ENCODE measurements around the gene OLFML1. TPM values are rescaled to one million over a fixed set of nuclear protein-coding genes. Genes with fewer than 3 reads are reported as not detected.

The OLFML1 gene
- total and polyA plus RNA-seq, 4 experiments from 2014 or later, result not detected

DNA sequence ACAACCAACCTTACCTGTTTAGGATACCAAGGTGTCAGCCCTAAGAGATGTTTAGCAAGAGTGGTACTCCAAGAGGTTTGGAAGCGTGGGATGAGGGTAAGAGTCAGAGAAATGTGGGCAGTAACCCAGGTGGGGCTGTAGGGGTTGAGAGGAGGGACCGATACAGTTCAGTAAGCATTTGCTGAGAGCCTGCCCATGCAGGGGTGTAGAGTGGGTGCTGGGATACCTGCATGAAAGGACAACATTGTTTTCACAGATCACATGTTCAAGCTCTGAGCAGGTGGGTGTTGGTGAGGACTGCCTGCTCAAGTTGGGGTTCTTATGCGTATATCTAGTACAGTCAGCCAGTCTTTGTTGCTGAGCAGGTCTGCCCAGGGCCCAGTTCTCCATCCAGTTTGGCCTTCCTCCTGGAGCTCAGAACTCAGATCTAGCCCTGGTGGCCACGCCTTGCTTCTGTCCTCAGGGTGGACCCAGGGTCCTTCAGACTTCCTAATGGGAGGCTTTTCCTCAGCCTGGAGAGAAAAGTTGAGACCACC lies 43.3 kb downstream of the OLFML1 start:
- DNase-seq, result no peak
- H3K4me3 Mint-ChIP-seq, result peak overlapping the region in 5 of 8 donors; percentile 5 to 52 (median 32)
- intact Hi-C loops (cut with micrococcal nuclease), result loop anchor here (10.0 kb wide), 1 partner anchor 1156 kb away; the partner anchor contains the start of genes RPL27A and TRIM66

DNA sequence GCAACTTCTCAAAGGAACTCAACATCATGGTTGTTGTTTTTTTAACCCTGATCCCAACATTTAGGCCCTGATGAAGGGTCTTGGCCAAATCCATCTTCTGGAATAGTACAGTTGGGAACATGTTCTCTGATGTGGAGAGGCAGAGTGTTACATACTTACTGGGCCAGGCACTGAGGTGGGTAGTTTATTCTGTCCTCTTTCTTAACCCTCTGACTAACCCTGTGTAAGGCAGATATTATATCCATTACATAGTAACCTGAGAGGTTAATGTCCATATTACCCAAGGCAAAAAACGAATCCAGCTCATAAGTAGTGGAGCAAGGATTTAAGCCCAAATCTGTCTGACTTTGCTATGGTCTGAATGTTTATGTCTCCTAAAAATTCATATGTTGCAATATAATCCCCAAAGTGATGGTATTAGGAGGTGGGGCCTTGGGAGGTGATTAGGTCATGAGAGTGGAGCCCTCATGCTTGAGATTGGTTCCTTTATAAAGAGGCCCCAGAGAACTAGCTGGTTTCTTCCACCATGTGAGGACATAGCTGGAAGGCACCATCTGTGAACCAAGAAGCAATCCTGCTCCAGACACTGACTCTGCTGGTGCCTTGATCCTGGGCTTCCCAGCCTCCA lies 44.8 kb downstream of the OLFML1 start:
- POLR2A ChIA-PET (ENCODE audit: partially characterized antibody), result no interaction called here
- H3K4me3 Mint-ChIP-seq, result peak overlapping the region in 1 of 8 donors; percentile 22
- intact Hi-C loops (cut with micrococcal nuclease), result no loop called here

More for the DNA sequence above, 43.3 kb downstream of the OLFML1 start:
- no peaks in the 10 kb centered on the region for H3K27me3 ChIP-seq (ENCODE audit: insufficient read depth, low read length)
- CTCF ChIA-PET (ENCODE audit: partially characterized antibody), result no interaction called here
- no peak overlapping the region for H3K4me3 ChIP-seq (ENCODE audit: low read length in 2 of 2)
- Mint-ChIP-seq H3K4me1 (peaks cover 32 to 95% (median 41%) of the 10 kb centered on the region in 4 donors), H3K27me3 (no peaks in the 10 kb centered on the region), H3K27ac (peak overlapping the region; percentile 3 to 92 (median 70)), H3K9me3 (no peaks in the 10 kb centered on the region), H3K36me3 (peaks cover 0 to 3% of the 10 kb centered on the region in 2 donors)
- no peaks in the 10 kb centered on the region for H3K36me3 ChIP-seq (ENCODE audit: insufficient read depth, low read length)
- no peaks in the 10 kb centered on the region for H3K9me3 ChIP-seq (ENCODE audit: control insufficient read depth in 1 of 2, low read length in 2 of 2)
- peaks cover 75% of the 10 kb centered on the region for H3K4me1 ChIP-seq (ENCODE audit: insufficient read depth, low read length)
- no peak overlapping the region for H3K27ac ChIP-seq (ENCODE audit: low read depth, low read length)
- POLR2A ChIA-PET (ENCODE audit: partially characterized antibody), result interaction anchor here (0.7 kb wide), 1 partner anchor 1117 kb away, joined by 3 read pairs; no protein-coding TSS in a partner anchor

DNA sequence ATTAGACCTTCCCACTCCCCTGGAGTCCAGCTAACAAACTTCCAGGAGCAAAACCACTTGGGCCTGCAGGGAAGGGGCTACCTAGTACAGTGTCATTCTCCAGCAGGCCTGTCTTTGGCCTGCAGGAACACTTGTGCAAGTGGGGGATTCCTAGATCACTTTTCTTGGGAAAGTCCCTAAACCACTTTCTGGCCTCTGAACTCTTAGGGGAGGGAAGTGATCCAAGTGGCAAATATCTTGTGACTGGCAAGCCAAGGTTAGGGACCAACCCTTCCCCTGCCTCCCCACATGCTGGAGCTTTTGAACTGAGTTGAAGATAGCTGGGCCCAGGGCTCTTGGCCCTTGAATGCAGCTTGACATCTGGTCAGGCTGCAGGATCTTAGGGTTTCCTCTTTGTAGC lies 45.7 kb downstream of the OLFML1 start:
- intact Hi-C loops (cut with micrococcal nuclease), result no loop called here
- POLR2A ChIA-PET (ENCODE audit: partially characterized antibody), result no interaction called here
- no peaks in the 10 kb centered on the region for H3K9me3 Mint-ChIP-seq
- no peak for DNase-seq
- H3K27me3 ChIP-seq (ENCODE audit: insufficient read depth, low read length), result no peaks in the 10 kb centered on the region
- no peaks in the 10 kb centered on the region for H3K36me3 Mint-ChIP-seq
- CTCF ChIA-PET (ENCODE audit: partially characterized antibody), result interaction anchor here (0.9 to 1.2 kb wide), 2 partner anchors 9 to 18 kb away, joined by 3 to 6 read pairs; partner anchors contain the start of gene PPFIBP2
- H3K27me3 Mint-ChIP-seq, result no peaks in the 10 kb centered on the region
- peak overlapping the region in 3 of 7 donors; percentile 10 to 78 (median 62) for H3K27ac Mint-ChIP-seq
- no peaks in the 10 kb centered on the region for H3K9me3 ChIP-seq (ENCODE audit: control insufficient read depth in 1 of 2, low read length in 2 of 2)
- no peak overlapping the region for H3K4me3 ChIP-seq (ENCODE audit: low read length in 2 of 2)
- no peak overlapping the region for H3K27ac ChIP-seq (ENCODE audit: low read depth, low read length)
- peaks cover 28 to 94% (median 46%) of the 10 kb centered on the region in 4 donors for H3K4me1 Mint-ChIP-seq
- peaks cover 51% of the 10 kb centered on the region for H3K4me1 ChIP-seq (ENCODE audit: insufficient read depth, low read length)
- no peak overlapping the region for H3K4me3 Mint-ChIP-seq
- no peaks in the 10 kb centered on the region for H3K36me3 ChIP-seq (ENCODE audit: insufficient read depth, low read length)

More for the DNA sequence above, 44.8 kb downstream of the OLFML1 start:
- no peak for DNase-seq
- no peaks in the 10 kb centered on the region for H3K27me3 Mint-ChIP-seq
- no peak overlapping the region for H3K27ac ChIP-seq (ENCODE audit: low read depth, low read length)
- peaks cover 32 to 94% (median 43%) of the 10 kb centered on the region in 4 donors for H3K4me1 Mint-ChIP-seq
- H3K9me3 ChIP-seq (ENCODE audit: control insufficient read depth in 1 of 2, low read length in 2 of 2), result no peaks in the 10 kb centered on the region
- H3K36me3 ChIP-seq (ENCODE audit: insufficient read depth, low read length), result no peaks in the 10 kb centered on the region
- H3K27ac Mint-ChIP-seq, result peak overlapping the region in 3 of 7 donors; percentile 44 to 88 (median 53)
- CTCF ChIA-PET (ENCODE audit: partially characterized antibody), result interaction anchor here (0.9 to 1.6 kb wide), 3 partner anchors 8 to 17 kb away, joined by 3 to 6 read pairs (median 4); partner anchors contain the start of gene PPFIBP2
- no peaks in the 10 kb centered on the region for H3K9me3 Mint-ChIP-seq
- H3K36me3 Mint-ChIP-seq, result no peaks in the 10 kb centered on the region
- H3K4me3 ChIP-seq (ENCODE audit: low read length in 2 of 2), result no peak overlapping the region
- H3K27me3 ChIP-seq (ENCODE audit: insufficient read depth, low read length), result no peaks in the 10 kb centered on the region
- H3K4me1 ChIP-seq (ENCODE audit: insufficient read depth, low read length), result peaks cover 60% of the 10 kb centered on the region

DNA sequence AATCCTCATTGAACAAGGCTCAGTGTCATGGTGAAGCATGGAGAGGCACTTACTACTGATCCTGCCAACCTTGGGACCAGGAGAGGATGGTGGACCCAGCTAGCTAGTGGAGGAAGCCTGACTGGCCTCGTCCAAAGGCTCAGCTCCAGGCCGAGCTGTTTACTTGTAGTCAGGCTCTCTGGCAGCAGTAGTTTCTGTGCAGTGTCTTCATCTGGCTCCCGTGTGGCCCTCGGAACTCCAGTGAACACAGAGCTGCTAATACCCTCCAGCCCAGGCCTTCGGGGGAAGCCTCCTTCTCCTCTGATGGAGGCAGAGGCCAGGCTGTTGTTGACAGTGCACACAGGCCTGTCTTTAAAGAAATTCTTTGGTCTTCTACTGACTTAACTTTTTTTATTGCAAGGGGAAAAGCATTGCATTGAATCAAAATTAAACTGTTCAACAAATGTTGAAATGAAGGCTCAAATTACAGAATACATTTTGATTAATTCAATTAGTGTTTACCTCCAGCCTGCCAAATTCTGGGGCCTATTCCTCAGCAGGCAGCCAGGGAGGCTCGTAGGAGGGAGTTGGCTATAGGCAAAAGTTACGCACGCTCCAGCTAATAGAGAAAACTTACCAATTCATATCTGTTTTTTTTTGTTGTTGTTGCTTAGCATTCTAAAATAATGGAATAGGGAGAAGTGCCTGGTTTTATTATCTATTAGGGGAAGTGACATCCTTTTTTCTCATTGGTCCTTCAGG lies 47.3 kb downstream of the OLFML1 start:
- no peak overlapping the region for H3K4me3 Mint-ChIP-seq
- Histone ChIP-seq H3K9me3 (ENCODE audit: control insufficient read depth in 1 of 2, low read length in 2 of 2) (no peaks in the 10 kb centered on the region), H3K27ac (ENCODE audit: low read depth, low read length) (no peak overlapping the region), H3K4me3 (ENCODE audit: low read length in 2 of 2) (no peak overlapping the region), H3K27me3 (ENCODE audit: insufficient read depth, low read length) (no peaks in the 10 kb centered on the region), H3K4me1 (ENCODE audit: insufficient read depth, low read length) (peaks cover 50% of the 10 kb centered on the region), H3K36me3 (ENCODE audit: insufficient read depth, low read length) (no peaks in the 10 kb centered on the region)
- intact Hi-C loops (cut with micrococcal nuclease), result no loop called here
- H3K27ac Mint-ChIP-seq, result peak overlapping the region in 1 of 7 donors; percentile 44
- ChIA-PET POLR2A (ENCODE audit: partially characterized antibody) (interaction anchor here (0.7 kb wide), 1 partner anchor 9 kb away, joined by 3 read pairs; no protein-coding TSS in a partner anchor), CTCF (ENCODE audit: partially characterized antibody) (interaction anchor here (1.0 kb wide), 1 partner anchor 162 kb away, joined by 3 read pairs; no protein-coding TSS in a partner anchor)
- no peaks in the 10 kb centered on the region for H3K36me3 Mint-ChIP-seq
- peaks cover 0 to 5% of the 10 kb centered on the region in 2 donors for H3K27me3 Mint-ChIP-seq
- H3K9me3 Mint-ChIP-seq, result no peaks in the 10 kb centered on the region
- peaks cover 23 to 94% (median 54%) of the 10 kb centered on the region in 4 donors for H3K4me1 Mint-ChIP-seq
- DNase-seq, result no peak

DNA sequence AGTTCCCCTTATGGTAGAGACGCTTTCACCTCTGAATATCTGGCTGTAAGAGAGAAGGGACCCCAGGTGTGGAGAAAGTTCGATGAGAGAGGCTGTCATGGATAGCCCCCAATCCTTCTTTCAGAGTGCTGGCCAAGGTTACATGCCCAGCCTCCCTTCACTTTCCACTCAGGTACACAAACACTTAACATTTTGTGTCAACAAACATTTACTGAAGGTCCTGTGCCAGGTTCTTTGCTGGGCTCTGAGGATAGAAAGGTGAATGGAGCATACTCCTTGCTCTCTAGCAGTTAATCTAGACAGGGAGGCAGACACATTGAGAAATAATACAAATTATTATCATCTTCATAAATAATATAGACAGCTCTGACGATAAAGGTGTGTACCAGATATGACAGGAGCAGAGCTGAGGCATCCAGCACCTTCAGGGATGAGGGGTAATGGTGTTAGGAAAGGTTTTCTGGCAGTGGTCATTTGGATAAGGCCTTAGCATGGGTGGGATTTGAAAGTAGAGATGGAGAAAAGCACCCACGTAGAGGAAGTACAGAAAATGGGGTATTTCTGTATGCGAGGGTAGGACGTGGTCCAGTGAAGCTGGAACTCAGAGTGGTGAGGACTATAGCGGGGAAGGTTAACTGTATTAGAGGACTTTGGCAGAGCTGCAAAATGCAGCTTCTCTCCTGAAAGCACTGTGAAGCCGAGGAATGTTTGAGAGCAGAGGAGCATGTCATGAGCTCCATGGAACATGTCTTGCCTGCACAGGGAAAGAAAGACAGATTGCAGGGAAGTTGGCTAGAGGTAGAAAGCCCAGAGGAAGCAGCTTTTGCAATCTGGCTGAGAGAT lies 48.1 kb downstream of the OLFML1 start:
- Histone ChIP-seq H3K27me3 (ENCODE audit: insufficient read depth, low read length) (no peaks in the 10 kb centered on the region), H3K4me1 (ENCODE audit: insufficient read depth, low read length) (peaks cover 50% of the 10 kb centered on the region), H3K4me3 (ENCODE audit: low read length in 2 of 2) (no peak overlapping the region), H3K36me3 (ENCODE audit: insufficient read depth, low read length) (no peaks in the 10 kb centered on the region), H3K27ac (ENCODE audit: low read depth, low read length) (no peak overlapping the region), H3K9me3 (ENCODE audit: control insufficient read depth in 1 of 2, low read length in 2 of 2) (no peaks in the 10 kb centered on the region)
- Mint-ChIP-seq H3K27me3 (peaks cover 0 to 5% of the 10 kb centered on the region in 2 donors), H3K4me3 (peak overlapping the region in 1 of 8 donors; percentile 31), H3K27ac (peak overlapping the region in 3 of 7 donors; percentile 24 to 55 (median 39)), H3K9me3 (no peaks in the 10 kb centered on the region), H3K4me1 (peaks cover 21 to 94% (median 59%) of the 10 kb centered on the region in 4 donors), H3K36me3 (no peaks in the 10 kb centered on the region)
- intact Hi-C loops (cut with micrococcal nuclease), result no loop called here
- DNase-seq, result no peak
- ChIA-PET POLR2A (ENCODE audit: partially characterized antibody) (interaction anchor here (1.6 kb wide), 1 partner anchor 12 kb away, joined by 6 read pairs; no protein-coding TSS in a partner anchor), CTCF (ENCODE audit: partially characterized antibody) (interaction anchor here (1.0 to 1.4 kb wide), 3 partner anchors 10 to 161 kb away, joined by 3 read pairs; no protein-coding TSS in a partner anchor)

DNA sequence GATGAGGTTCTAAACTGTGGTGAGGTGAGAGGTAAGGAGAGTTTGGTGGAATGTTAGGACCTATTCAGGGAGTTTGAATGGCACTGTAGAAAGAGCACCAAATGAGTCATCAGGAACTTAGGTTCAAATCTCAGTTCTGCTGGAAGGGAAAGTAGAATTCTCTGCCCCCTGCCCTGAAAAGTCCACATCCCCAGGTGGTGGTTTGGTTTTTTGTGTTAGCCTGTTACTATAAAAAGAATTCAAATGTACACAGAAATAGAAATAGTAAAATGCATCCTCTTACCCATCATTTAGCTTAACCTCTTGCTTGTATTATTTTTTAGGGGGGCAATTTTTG lies 48.7 kb downstream of the OLFML1 start:
- no peaks in the 10 kb centered on the region for H3K27me3 ChIP-seq (ENCODE audit: insufficient read depth, low read length)
- H3K27ac Mint-ChIP-seq, result peak overlapping the region in 2 of 7 donors; percentile 39 to 55
- H3K4me1 Mint-ChIP-seq, result peaks cover 19 to 94% (median 61%) of the 10 kb centered on the region in 4 donors
- peaks cover 0 to 5% of the 10 kb centered on the region in 2 donors for H3K27me3 Mint-ChIP-seq
- no peak overlapping the region for H3K27ac ChIP-seq (ENCODE audit: low read depth, low read length)
- no peaks in the 10 kb centered on the region for H3K9me3 Mint-ChIP-seq
- peaks cover 50% of the 10 kb centered on the region for H3K4me1 ChIP-seq (ENCODE audit: insufficient read depth, low read length)
- H3K36me3 ChIP-seq (ENCODE audit: insufficient read depth, low read length), result no peaks in the 10 kb centered on the region
- H3K4me3 ChIP-seq (ENCODE audit: low read length in 2 of 2), result no peak overlapping the region
- no peaks in the 10 kb centered on the region for H3K36me3 Mint-ChIP-seq
- intact Hi-C loops (cut with micrococcal nuclease), result no loop called here
- no peak overlapping the region for H3K4me3 Mint-ChIP-seq
- no peak for DNase-seq
- ChIA-PET POLR2A (ENCODE audit: partially characterized antibody) (interaction anchor here (1.6 kb wide), 1 partner anchor 13 kb away, joined by 6 read pairs; no protein-coding TSS in a partner anchor), CTCF (ENCODE audit: partially characterized antibody) (interaction anchor here (1.0 to 1.4 kb wide), 3 partner anchors 10 to 161 kb away, joined by 3 read pairs; no protein-coding TSS in a partner anchor)
- H3K9me3 ChIP-seq (ENCODE audit: control insufficient read depth in 1 of 2, low read length in 2 of 2), result no peaks in the 10 kb centered on the region
